ENCODE measurements around the gene HADHB. TPM values are rescaled to one million over a fixed set of nuclear protein-coding genes. Genes with fewer than 3 reads are reported as not detected.

HADHB gene
- total RNA-seq, 6 donors from 2014 or later = 67.1 to 124 (median 91.2) TPM

- H3K4me1 ChIP-seq = no peaks in the 10 kb centered on the region
- no peak for TF ChIP-seq CTCF (IDR thresholded peaks at IDR 0.05)
- no peak for TF ChIP-seq EP300 (IDR thresholded peaks at IDR 0.05)
- TF ChIP-seq POLR2A (IDR thresholded peaks at IDR 0.05) = no peak
- TF ChIP-seq POLR2AphosphoS5 (IDR thresholded peaks at IDR 0.05) = no peak
- no peaks in the 10 kb centered on the region for H3K9me3 ChIP-seq
- ATAC-seq (ENCODE audit: low FRiP score in 2 of 2) = no peak
- no peak for DNase-seq
- H3K4me3 ChIP-seq = no peak overlapping the region
- 68 to 76% methylated on average over 1 of the region's 1 CpG for WGBS, 2 donors
- no peak overlapping the region for H3K27ac ChIP-seq
- H3K36me3 ChIP-seq = peaks cover 12 to 59% (median 22%) of the 10 kb centered on the region in 4 donors
- H3K27me3 ChIP-seq = no peaks in the 10 kb centered on the region
Measured at GRCh38 chr2:26290001-26290400, 45.3 kb downstream of the HADHB start.

DNA sequence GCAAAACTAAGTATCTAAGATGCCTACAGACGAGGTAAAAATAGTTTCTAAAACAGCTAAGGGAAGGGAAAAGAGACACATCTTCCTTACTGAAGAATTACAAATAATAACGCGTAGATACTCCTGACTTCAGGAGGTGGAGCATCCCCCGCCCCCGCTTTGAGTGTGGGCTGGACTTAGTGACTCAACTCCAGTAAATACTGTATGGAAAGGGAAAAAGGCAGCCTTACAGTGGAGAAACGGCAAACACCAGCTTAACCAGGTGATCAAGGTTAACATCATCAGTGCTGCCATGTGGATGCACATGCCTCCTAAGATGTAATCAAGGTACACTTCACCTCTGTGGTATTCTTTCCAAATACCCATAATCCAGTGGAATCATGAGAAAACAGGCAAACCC is 47.9 kb downstream of the HADHB start:
- Histone ChIP-seq H3K27ac (no peak overlapping the region), H3K4me1 (no peaks in the 10 kb centered on the region), H3K4me3 (no peak overlapping the region), H3K9me3 (no peaks in the 10 kb centered on the region), H3K36me3 (peaks cover 2 to 35% (median 10%) of the 10 kb centered on the region in 4 donors), H3K27me3 (no peaks in the 10 kb centered on the region)
- TF ChIP-seq POLR2AphosphoS5 (IDR thresholded peaks at IDR 0.05) = no peak
- TF ChIP-seq POLR2A (IDR thresholded peaks at IDR 0.05) = no peak
- TF ChIP-seq EP300 (IDR thresholded peaks at IDR 0.05) = no peak
- no peak for TF ChIP-seq CTCF (IDR thresholded peaks at IDR 0.05)
- ATAC-seq (ENCODE audit: low FRiP score in 2 of 2) (peak in 1 of 2 donors; percentile 35), DNase-seq (no peak)
- WGBS, 2 donors = 71 to 77% methylated on average over 6 of the region's 6 CpGs

- no peaks in the 10 kb centered on the region for H3K27me3 ChIP-seq
- peaks cover 4 to 17% (median 12%) of the 10 kb centered on the region in 4 donors for H3K4me1 ChIP-seq
- H3K4me3 ChIP-seq = no peak overlapping the region
- no peak overlapping the region for H3K27ac ChIP-seq
- ATAC-seq (ENCODE audit: low FRiP score in 2 of 2) = no peak
- H3K9me3 ChIP-seq = no peaks in the 10 kb centered on the region
- peaks cover 0 to 10% (median 0%) of the 10 kb centered on the region in 4 donors for H3K36me3 ChIP-seq
- no peak for DNase-seq
- TF ChIP-seq CTCF (IDR thresholded peaks at IDR 0.05) (no peak), POLR2AphosphoS5 (IDR thresholded peaks at IDR 0.05) (no peak), POLR2A (IDR thresholded peaks at IDR 0.05) (no peak), EP300 (IDR thresholded peaks at IDR 0.05) (no peak)
- WGBS, 2 donors = 79 to 94% methylated on average over 1 of the region's 1 CpG
Measured at GRCh38 chr2:26295511-26295910, 50.8 kb downstream of the HADHB start.

- ATAC-seq (ENCODE audit: low FRiP score in 2 of 2) = no peak
- Histone ChIP-seq H3K27me3 (no peaks in the 10 kb centered on the region), H3K4me3 (no peak overlapping the region), H3K36me3 (no peaks in the 10 kb centered on the region), H3K9me3 (no peaks in the 10 kb centered on the region), H3K27ac (no peak overlapping the region), H3K4me1 (peaks cover 4 to 19% (median 16%) of the 10 kb centered on the region in 4 donors)
- no peak for DNase-seq
- 77 to 79% methylated on average over 3 of the region's 3 CpGs for WGBS, 2 donors
- TF ChIP-seq CTCF (IDR thresholded peaks at IDR 0.05) (no peak), POLR2AphosphoS5 (IDR thresholded peaks at IDR 0.05) (no peak), EP300 (IDR thresholded peaks at IDR 0.05) (no peak), POLR2A (IDR thresholded peaks at IDR 0.05) (no peak)
Measured at GRCh38 chr2:26297061-26297460, 52.3 kb downstream of the HADHB start.

GRCh38 chr2:26298286-26298637 is 53.5 kb downstream of the HADHB start:
- Histone ChIP-seq H3K36me3 (no peaks in the 10 kb centered on the region), H3K27me3 (no peaks in the 10 kb centered on the region), H3K9me3 (no peaks in the 10 kb centered on the region), H3K4me1 (peaks cover 4 to 19% (median 16%) of the 10 kb centered on the region in 4 donors), H3K4me3 (peak overlapping the region in 3 of 4 donors; percentile 53 to 67 (median 53)), H3K27ac (peak overlapping the region; percentile 79 to 88 (median 82))
- ATAC-seq (ENCODE audit: low FRiP score in 2 of 2) (peak in 1 of 2 donors; percentile 6), DNase-seq (peak in 1 of 2 donors; percentile 63)
- no peak for TF ChIP-seq POLR2A (IDR thresholded peaks at IDR 0.05)
- no peak for TF ChIP-seq CTCF (IDR thresholded peaks at IDR 0.05)
- no peak for TF ChIP-seq EP300 (IDR thresholded peaks at IDR 0.05)
- no peak for TF ChIP-seq POLR2AphosphoS5 (IDR thresholded peaks at IDR 0.05)
- WGBS, 2 donors = 46 to 60% methylated on average over 17 of the region's 17 CpGs
